GM18505 (cell line): ENCODE measurements around the gene PABPC3.

Experiments
- ATAC-seq: cut with Tn5 transposase; IDR thresholded peaks from one replicate; pipeline ENCODE4 v1.9.1; 2021; ENCODE audit not compliant: unreplicated experiment
- POLR2A ChIP-seq: IDR thresholded peaks from 4 replicates; pipeline ENCODE4 v1.6.1; 2011; ENCODE audit warnings: borderline replicate concordance; ENCODE audit not compliant: insufficient read depth, insufficient read length; ENCODE audit errors: extremely low read depth

Gene PABPC3

DNA sequence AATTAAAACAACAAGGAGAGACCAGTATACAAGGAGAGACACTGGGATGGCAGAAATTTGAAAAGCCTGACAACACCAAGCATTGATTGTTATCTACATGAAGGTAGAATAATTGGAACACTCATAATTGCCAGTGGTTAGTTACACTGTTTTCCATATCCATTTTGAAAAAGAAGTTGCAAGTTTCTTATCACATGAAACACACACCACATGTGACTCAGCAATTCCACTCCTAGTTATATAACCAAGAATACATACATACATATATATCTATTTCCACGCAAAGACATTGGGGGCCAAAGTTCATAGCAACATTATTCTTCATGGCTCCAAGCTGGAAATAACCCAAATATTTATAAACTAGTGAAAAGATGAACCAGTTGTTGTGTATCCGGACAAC, 15.2 kb upstream of the PABPC3 start:
- ATAC-seq, result no peak
- TF ChIP-seq POLR2A, result no peak

DNA sequence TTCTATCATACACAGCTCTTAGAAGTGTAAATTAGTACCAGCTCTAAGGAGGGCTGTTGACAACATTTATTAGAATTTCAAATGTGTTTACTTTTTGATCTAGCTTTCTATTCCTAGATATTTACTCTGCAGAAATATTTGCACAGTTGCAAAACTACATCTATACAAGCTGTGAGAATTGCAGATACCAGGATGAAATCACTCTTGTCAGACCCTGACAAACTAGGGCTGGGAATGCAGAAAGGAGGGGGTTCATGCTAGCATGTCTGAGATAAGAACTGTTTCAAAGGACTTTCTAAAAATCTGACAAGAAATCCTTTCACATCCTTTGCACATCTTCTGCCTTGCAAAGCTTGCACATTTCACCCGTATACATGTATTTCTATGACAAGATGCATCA, 11.8 kb upstream of the PABPC3 start:
- ATAC-seq, result no peak
- no peak for TF ChIP-seq POLR2A

DNA sequence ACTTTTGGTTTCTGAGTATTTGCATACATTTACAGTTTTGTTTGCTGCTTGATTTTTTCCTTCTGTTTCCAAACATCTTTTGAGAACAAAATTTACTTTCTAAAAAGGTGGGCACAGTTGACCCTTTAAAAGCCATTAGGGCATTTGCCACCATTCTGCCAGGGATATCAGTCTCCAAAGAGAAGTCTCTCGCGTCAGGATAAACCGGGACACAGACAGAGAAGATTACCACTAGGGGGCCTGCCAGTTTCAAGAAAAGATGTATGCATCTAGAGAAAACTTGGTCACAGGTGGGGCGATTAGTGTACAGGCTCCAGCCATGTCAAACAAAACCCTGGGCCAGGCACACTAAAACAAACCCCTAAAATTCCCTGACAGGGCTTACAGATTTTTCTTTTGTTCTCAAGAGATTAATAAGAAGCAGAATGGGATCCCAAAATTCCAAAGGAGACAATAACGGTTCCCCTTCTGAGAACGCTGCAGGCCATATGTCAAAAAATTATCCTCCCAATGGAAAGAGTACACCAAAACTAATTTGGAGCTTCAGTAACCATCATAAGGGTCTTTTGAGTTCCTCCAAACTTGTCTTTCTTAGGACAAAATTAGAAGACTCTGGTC, 10.7 kb upstream of the PABPC3 start:
- ATAC-seq, result no peak
- TF ChIP-seq POLR2A, result no peak

DNA sequence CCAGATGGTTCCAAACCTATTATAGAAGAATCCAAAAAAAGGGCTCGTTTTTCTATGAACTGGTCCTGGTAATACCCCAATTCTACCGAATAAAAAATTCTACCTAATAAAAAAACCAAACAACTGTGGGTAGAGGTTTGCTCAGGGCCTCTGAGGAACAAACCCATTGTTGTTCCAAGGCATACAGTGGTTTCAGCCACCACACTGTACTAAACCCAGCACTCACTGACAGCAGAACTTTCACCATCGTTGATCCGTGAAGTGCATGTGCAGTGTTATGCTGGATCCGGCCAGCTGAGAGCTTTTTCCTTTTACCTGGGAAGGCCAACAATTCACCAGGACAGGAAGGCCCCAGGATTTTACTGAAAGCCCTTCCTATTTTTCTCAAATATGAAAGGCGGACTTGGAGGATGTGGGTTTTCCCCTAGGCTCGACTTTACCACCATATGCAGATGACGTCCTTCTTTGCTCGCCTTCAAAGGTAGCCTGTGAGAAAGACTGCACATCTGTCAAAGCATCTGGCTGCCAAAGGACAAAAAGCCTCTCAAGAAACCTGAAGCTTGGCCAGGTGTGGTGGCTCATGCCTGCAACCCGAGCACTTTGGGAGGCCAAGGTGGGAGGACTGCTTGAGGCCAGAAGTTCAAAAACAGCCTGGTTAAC, 7.2 kb upstream of the PABPC3 start:
- no peak for TF ChIP-seq POLR2A
- no peak for ATAC-seq

DNA sequence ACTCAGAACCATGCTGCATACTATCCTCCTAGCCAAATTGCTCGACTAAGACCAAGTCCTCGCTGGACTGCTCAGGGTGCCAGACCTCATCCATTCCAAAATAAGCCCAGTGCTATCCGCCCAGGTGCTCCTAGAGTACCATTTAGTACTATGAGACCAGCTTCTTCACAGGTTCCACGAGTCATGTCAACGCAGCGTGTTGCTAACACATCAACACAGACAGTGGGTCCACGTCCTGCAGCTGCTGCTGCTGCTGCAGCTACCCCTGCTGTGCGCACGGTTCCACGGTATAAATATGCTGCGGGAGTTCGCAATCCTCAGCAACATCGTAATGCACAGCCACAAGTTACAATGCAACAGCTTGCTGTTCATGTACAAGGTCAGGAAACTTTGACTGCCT, 1.5 kb downstream of the PABPC3 start:
- TF ChIP-seq POLR2A, result no peak
- no peak for ATAC-seq

DNA sequence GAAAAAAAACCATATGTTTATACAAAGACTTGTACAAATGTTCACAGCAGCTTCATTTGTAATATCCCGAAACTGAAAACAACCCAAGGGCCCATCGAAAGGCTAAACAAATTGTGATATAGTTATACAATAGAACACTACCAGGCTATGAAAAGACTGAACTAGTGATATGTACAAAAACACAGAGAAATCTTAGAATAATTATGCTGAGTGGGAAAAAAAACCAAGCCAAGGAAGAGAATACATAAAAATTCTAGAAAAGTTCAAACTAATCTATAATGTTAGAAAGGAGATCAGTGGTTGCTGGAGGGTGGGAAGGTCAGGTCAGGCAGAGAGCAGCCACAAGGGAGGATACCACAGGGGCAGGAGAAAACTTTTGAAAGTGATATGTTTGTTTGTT, 7.8 kb downstream of the PABPC3 start:
- ATAC-seq, result no peak
- TF ChIP-seq POLR2A, result no peak

DNA sequence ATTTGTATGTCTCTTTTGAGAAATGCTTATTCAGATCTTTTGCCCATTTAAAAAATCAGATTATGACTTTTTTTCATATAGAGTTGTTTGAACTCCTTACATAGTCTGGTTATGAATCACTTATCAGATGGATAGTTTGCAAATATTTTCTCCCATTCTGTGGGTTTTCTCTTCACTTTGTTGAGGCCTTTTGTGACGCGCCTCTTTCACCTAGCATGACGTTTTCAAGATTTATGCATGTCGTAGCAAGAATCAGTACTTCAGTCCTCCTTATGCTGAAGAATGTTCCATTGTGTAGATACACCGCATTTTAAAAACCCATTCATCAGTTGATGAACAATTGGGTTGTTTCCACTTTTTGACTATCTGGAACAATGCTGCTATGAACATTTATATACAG, 13.4 kb downstream of the PABPC3 start:
- no peak for ATAC-seq
- no peak for TF ChIP-seq POLR2A

DNA sequence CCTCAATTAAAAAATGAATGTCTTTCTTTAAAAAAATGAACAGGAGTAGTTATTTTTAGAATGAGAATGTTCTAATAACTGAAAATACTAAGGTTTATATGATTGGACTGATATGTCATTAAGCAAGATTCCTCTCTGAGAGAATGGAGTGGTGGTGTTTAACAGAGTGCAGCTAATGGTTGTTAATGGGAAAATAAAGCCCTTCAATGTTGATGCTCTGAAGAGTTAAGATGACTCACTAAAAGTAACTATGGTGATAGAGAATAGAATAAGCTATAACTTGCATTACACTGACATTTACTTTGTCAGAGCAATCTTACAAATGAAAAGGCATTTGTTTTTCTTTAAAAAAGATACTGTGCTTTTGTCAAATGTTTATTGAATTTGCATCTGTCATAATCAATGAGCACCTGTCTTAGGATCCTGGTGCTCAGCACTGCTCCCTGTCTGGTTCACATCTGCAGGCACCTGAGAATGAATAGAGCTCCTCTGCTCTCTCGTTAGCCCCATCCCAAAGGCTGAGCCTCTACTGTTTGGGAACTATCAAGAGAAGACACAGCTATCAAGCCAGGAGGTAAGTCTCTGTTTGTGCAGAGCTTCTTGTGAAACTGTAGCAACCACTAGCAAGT, 15.1 kb downstream of the PABPC3 start:
- no peak for ATAC-seq
- TF ChIP-seq POLR2A, result no peak

DNA sequence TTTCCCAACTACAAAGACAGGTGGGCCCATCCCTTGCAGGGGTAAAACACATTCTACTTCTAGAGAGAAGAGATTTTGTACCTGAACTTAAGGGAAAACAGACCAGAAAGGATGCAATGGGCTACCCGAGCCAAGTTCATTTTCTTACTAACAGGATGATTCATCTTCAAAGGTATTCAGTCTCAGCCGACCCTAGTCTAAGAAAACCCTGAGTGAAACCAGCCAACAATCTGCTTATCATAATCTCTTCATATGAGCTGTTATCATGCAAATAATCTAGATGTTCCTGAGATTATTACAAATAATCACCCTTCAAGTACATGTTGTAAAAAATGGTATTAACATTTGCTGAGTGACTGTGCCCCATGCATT, 15.6 kb downstream of the PABPC3 start:
- TF ChIP-seq POLR2A, result no peak
- no peak for ATAC-seq

DNA sequence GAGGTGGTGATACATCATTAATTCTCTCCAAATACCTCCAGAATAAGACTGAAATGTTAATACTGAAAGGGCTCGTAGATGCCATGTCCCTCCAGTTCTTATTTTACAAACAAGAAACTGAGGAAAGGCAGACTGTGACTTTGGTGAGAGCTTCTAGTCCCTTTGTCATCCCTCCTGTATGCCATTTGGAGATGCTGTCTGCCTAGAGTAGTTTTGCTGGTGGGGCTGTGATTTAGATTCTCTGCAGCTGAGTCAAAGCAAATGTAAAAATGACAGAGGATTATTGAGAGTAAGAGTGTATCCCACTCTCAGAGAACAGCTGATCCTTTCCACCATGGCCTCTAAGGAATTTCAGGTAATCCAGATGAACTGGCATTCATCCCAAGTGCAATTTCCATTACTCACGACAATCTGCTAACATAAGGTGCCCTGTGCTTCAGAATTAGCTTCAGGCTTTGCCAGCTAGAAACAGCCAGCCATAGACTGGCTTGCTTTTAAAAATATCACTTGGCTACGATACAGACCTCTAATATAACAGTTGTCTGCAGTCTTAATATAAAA, 16.8 kb downstream of the PABPC3 start:
- no peak for ATAC-seq
- no peak for TF ChIP-seq POLR2A

DNA sequence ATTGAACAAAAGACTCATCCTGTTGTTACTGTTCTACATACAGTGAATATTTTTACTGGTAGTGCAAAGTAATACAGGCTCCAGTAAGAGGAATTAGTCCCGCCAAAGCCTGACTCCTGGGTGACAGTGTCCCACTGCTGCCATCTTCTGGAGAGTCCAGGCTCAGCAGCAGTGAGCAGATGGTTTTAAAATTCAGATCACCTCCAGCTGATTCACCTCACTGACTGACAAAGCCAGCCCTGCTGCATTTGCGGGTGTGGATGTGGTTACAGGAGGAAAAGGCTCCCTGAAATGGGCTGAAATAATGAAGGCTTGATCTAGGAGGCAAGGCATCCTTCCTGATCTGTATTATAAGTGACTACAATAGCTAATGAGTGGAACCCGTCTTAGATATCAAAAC, 18.3 kb downstream of the PABPC3 start:
- ATAC-seq, result peak; percentile 73
- TF ChIP-seq POLR2A, result no peak

DNA sequence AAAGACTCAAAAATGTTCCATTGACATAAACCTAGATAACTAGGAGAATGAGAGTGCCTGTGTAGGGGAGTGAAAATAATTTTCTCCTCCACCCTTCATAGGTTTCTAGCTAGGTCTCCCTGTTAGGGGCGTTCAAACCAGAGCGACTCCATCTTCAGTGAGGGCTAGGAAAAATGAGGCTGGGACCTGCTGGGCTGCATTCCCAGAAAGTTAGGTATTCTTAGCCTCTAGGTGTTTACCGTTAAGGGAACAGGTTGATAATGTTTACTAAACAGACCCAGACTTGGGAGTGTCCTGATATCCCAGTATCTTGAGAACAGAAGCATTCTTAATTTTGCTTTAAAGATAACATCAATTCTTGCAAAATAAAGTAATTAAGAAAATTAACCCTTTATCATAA, 20.1 kb downstream of the PABPC3 start:
- no peak for TF ChIP-seq POLR2A
- no peak for ATAC-seq

DNA sequence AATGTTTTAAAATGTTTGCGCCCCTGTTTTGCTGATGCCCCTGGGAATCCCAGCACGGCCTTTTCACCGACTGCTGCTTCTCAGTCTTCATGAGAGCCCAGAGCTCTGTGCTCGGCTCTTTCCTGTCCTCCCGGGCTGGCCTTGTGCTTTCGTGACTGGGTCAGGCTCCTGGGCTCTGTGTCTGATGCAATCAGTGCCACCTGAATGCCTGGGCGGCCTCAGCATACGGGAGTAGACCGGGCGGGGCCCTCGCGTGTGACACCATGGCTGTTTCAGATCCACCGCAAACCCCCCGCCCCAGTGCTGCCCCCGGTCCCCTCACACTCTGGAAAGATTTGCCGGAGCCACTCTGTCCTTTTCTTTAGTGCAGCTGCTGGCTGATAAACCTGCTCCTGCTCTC, 21.4 kb downstream of the PABPC3 start:
- no peak for TF ChIP-seq POLR2A
- ATAC-seq, result no peak

DNA sequence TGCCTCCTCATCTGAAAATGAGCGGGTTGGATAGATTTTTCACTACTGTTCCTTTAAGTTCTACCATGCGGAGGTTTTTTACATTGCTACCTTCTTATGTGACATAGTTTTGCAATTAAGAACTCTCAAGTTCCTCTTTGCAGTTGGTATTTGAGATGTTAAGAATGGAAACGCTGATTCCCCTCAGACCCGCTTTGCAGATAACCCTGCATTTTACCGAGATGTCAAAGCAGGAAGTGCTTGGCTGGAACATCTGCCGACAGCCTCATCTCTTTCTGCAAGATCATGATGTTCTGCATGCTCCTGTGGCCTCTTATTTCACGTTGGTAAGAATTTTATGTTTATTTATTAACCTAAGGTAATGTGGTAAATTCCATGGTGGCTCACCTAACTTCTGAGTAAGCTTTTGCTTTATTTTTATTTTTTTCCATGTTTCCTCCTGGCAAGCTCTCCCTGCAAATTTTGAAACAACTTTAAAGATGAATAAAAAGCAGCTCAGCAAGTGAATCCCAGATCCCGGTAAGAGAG, 22.5 kb downstream of the PABPC3 start:
- no peak for ATAC-seq

More for the DNA sequence above, 22.5 kb downstream of the PABPC3 start:
- TF ChIP-seq POLR2A, result no peak
